ENCODE results near the gene TEX10. TPM values are rescaled to one million over a fixed set of nuclear protein-coding genes. Genes with fewer than 3 reads are reported as not detected.

The TEX10 gene
- polyA plus RNA-seq, 2 of the 4 experiments (the other 2 are of a cell fraction) = 22.1 to 37.0 TPM

DNA sequence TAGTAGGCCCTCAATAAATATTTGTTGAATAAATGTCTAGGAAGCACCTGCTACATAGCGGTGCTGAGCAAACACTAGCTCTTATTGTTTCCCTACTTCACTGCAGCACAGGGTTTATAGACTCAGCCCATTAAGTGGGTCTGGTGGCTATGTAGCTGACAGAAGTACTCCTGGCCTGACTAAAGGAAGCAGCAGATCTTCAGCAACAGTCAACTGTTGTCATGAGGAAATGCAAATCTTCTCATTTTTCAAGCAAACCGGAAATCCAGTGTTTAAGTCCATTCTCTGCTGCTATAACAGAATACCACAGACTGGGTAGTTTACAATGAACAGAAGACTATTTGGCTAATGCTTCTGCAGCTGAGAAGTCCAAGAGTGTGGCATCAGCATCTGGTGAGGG is 2.8 kb upstream of the TEX10 start:
- CTCF ChIA-PET = interaction anchor here (0.9 to 3.1 kb wide), 7 partner anchors 15 to 240 kb away, joined by 3 to 9 read pairs (median 3); no protein-coding TSS in a partner anchor
- FAIRE-seq = no peak
- 90% methylated on average over 2 of the region's 2 CpGs for WGBS (ENCODE audit: missing lambda C conversion rate)
- no peak for DNase-seq (ENCODE audit: low read depth in 1 of 2, low spot score in 1 of 2)
- POLR2A ChIA-PET = no interaction called here
- Histone ChIP-seq H3K9me3 (no peaks in the 10 kb centered on the region), H3K4me1 (peaks cover 16% of the 10 kb centered on the region; the same call in 2 of the 3 replicates), H3K27ac (no peak overlapping the region), H3K4me2 (no peak overlapping the region), H3K4me3 (no peak overlapping the region)
- no peak for ATAC-seq
- TF ChIP-seq RFX5 (IDR thresholded peaks at IDR 0.05) (0 out of 2 replicates have a peak, but pooled peaks have one; percentile 39), POLR2A (IDR thresholded peaks at IDR 0.05; ENCODE audit: low read length) (no peak), RCOR1 (IDR thresholded peaks at IDR 0.05; ENCODE audit: low read depth, low read length) (no peak), TFCP2L1 (CRISPR knock-in tag; IDR thresholded peaks at IDR 0.05) (no peak), MYC (IDR thresholded peaks at IDR 0.05; ENCODE audit: borderline replicate concordance, low read length) (no peak)
- TF ChIP-seq, protein P1, sequence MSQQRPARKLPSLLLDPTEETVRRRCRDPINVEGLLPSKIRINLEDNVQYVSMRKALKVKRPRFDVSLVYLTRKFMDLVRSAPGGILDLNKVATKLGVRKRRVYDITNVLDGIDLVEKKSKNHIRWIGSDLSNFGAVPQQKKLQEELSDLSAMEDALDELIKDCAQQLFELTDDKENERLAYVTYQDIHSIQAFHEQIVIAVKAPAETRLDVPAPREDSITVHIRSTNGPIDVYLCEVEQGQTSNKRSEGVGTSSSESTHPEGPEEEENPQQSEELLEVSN (IDR thresholded peaks at IDR 0.05; ENCODE audit: borderline replicate concordance, low read depth) = no peak

DNA sequence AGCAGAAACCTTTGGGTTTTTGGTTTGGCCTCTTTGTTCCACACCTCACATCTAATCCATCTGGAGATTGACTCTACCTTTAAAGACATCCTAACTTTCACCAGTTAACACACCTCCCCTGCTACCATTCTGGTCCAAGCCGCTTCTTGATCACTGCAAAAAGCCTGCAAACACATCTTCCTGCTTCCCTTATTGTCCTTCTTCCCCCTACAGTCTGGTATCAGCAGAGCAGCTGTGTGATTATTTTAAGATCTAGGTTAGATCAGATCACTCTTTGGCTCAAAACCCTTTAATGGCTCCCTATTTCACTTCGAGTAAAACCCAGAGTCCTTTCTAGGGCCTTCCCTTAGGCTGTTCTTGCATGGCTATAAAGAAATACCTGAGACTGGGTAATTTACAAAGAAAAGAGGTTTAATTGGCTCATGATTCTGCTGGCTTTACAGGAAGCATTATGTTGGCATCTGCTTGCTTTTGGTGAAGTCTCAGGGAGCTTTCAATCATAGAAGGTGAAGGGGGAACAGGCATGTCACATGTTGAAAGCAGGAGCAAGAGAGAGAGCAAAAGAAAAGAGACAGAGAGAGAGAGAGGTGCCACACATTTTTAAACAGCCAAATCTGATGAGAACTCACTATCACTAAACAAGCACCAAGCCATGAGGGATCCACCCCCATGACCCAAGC is 1.5 kb upstream of the TEX10 start:
- no peaks in the 10 kb centered on the region for H3K9me3 ChIP-seq
- no peak for ATAC-seq
- peak overlapping the region; percentile 83; the same call in 2 of the 3 replicates for H3K4me2 ChIP-seq
- H3K4me1 ChIP-seq = peaks cover 26% of the 10 kb centered on the region; the same call in 2 of the 3 replicates
- ChIA-PET POLR2A (no interaction called here), CTCF (interaction anchor here (0.5 to 3.1 kb wide), 5 partner anchors 23 to 241 kb away, joined by 3 to 9 read pairs (median 4); no protein-coding TSS in a partner anchor)
- TF ChIP-seq ZNF302 (CRISPR knock-in tag; IDR thresholded peaks at IDR 0.05) = no peak
- no peak for TF ChIP-seq ZC3H11A (IDR thresholded peaks at IDR 0.05)
- TF ChIP-seq CEBPB (IDR thresholded peaks at IDR 0.05) = no peak
- no peak for TF ChIP-seq MAZ (IDR thresholded peaks at IDR 0.05; ENCODE audit: borderline replicate concordance, low read depth, low read length)
- no peak for TF ChIP-seq FOXS1 (CRISPR knock-in tag; IDR thresholded peaks at IDR 0.05)
- no peak for TF ChIP-seq ZSCAN20 (CRISPR knock-in tag; IDR thresholded peaks at IDR 0.05)
- TF ChIP-seq, protein P2, sequence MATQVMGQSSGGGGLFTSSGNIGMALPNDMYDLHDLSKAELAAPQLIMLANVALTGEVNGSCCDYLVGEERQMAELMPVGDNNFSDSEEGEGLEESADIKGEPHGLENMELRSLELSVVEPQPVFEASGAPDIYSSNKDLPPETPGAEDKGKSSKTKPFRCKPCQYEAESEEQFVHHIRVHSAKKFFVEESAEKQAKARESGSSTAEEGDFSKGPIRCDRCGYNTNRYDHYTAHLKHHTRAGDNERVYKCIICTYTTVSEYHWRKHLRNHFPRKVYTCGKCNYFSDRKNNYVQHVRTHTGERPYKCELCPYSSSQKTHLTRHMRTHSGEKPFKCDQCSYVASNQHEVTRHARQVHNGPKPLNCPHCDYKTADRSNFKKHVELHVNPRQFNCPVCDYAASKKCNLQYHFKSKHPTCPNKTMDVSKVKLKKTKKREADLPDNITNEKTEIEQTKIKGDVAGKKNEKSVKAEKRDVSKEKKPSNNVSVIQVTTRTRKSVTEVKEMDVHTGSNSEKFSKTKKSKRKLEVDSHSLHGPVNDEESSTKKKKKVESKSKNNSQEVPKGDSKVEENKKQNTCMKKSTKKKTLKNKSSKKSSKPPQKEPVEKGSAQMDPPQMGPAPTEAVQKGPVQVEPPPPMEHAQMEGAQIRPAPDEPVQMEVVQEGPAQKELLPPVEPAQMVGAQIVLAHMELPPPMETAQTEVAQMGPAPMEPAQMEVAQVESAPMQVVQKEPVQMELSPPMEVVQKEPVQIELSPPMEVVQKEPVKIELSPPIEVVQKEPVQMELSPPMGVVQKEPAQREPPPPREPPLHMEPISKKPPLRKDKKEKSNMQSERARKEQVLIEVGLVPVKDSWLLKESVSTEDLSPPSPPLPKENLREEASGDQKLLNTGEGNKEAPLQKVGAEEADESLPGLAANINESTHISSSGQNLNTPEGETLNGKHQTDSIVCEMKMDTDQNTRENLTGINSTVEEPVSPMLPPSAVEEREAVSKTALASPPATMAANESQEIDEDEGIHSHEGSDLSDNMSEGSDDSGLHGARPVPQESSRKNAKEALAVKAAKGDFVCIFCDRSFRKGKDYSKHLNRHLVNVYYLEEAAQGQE (IDR thresholded peaks at IDR 0.05) = no peak
- TF ChIP-seq NR3C1 (IDR thresholded peaks at IDR 0.05) = no peak
- TF ChIP-seq HDAC2 (IDR thresholded peaks at IDR 0.05) = no peak
- no peak for TF ChIP-seq POLR2A (IDR thresholded peaks at IDR 0.05; ENCODE audit: low read length)
- TF ChIP-seq, protein P1 (IDR thresholded peaks at IDR 0.05; ENCODE audit: borderline replicate concordance, low read depth) = no peak
- TF ChIP-seq NFE2L2 (conservative IDR thresholded peaks at IDR 0.05; ENCODE audit: low read length) = no peak
- no peak for TF ChIP-seq ZFP36 (IDR thresholded peaks at IDR 0.05; ENCODE audit: borderline replicate concordance, partially characterized antibody)
- TF ChIP-seq TP53 (CRISPR knock-in tag; IDR thresholded peaks at IDR 0.05) = no peak
- DNase-seq (ENCODE audit: low read depth in 1 of 2, low spot score in 1 of 2) = no peak
- no peak overlapping the region for H3K27ac ChIP-seq
- no peak overlapping the region for H3K4me3 ChIP-seq
- FAIRE-seq = no peak
- WGBS (ENCODE audit: missing lambda C conversion rate) = 88% methylated on average over 2 of the region's 2 CpGs
